Heart left ventricle (tissue), 16 donors: ENCODE data around the gene CEP128. TPM values are rescaled to one million over a fixed set of nuclear protein-coding genes. Genes with fewer than 3 reads are reported as not detected.

Source experiments
- ATAC-seq, 4 donors: fragments of 200-7000 bp; cut with Tn5 transposase; one replicate each; pipeline ENCODE4 v1.9.1; 2020 to 2022; ENCODE audit warnings: moderate library complexity in 4 of 4, mild to moderate bottlenecking in 3 of 4, moderate number of reproducible peaks in 1 of 4
- DNase-seq, 5 donors: peaks; one replicate each; pipeline ENCODE4 v3.0.0-alpha.2; 2020
- H3K27ac ChIP-seq, 12 donors: fragments of 200-600 bp; sonication (generic) in 4 of 12; one replicate each; pipeline versions ENCODE4 v1.5.0 to v1.8.0; 2016 to 2022; ENCODE audit warnings: mild to moderate bottlenecking in 2 of 12
- H3K27me3 ChIP-seq, 9 donors: fragments of 200-600 bp; sonication (generic) in 2 of 9; one replicate each; pipeline versions ENCODE4 v1.5.1 to v1.8.0; 2016 to 2022; ENCODE audit warnings: mild to moderate bottlenecking in 3 of 9
- H3K36me3 ChIP-seq, 9 donors: fragments of 200-600 bp; sonication (generic) in 2 of 9; one replicate each; pipeline versions ENCODE4 v1.5.0 to v1.8.0; 2018 to 2022; ENCODE audit warnings: mild to moderate bottlenecking in 2 of 9
- H3K4me1 ChIP-seq, 12 donors: fragments of 200-600 bp; sonication (generic) in 4 of 12; one replicate each; pipeline versions ENCODE4 v1.5.0 to v1.8.0; 2016 to 2022; ENCODE audit warnings: mild to moderate bottlenecking in 3 of 12
- H3K4me3 ChIP-seq, 12 donors: fragments of 200-600 bp; sonication (generic) in 4 of 12; one replicate each; pipeline versions ENCODE4 v1.5.0 to v1.8.0; 2017 to 2022; ENCODE audit warnings: mild to moderate bottlenecking in 9 of 12, moderate library complexity in 4 of 12
- H3K9me3 ChIP-seq, 12 donors: fragments of 200-600 bp; sonication (generic) in 4 of 12; one replicate each; pipeline versions ENCODE4 v1.5.0 to v1.8.0; 2016 to 2022; ENCODE audit warnings: mild to moderate bottlenecking in 1 of 12
- CTCF ChIP-seq, 12 donors: fragments of 200-600 bp; sonication (generic) in 4 of 12; IDR thresholded peaks; one replicate each; pipeline versions ENCODE4 v1.5.0 to v1.8.0; 2018 to 2022; ENCODE audit warnings: antibody characterized with exemption in 12 of 12, mild to moderate bottlenecking in 5 of 12
- POLR2A ChIP-seq, 2 donors: fragments of 450-650 bp; IDR thresholded peaks; one replicate each; pipeline ENCODE4 v1.6.1; 2017; ENCODE audit warnings: antibody characterized with exemption in 2 of 2, mild to moderate bottlenecking in 2 of 2, moderate library complexity in 2 of 2
- WGBS, 4 donors: extraction: QIAGEN DNeasy Blood & Tissue Kit in 2 of 4; methylation state at CpG; one replicate each; pipeline versions ENCODE4 v1.1.5 to v1.1.7; 2013 to 2018; 5-methylcytosine and 5-hydroxymethylcytosine counted together
- intact Hi-C, 10 donors: fragments of 100-400 bp; cut with DNase I; formaldehyde crosslinking; loops; one replicate each; pipeline versions ENCODE4 v1.11.1 to v1.14.2; 2022
- polyA plus RNA-seq, 2 donors: library from polyadenylated mRNA; stranded (reverse); fragments of 200-250 nt; gene quantifications; one replicate each; pipeline ENCODE4 v1.2.3, GENCODE V29; 2013
- total RNA-seq, 9 donors: library from RNA; depleted of rRNA in 2 of 9; stranded (reverse); fragments of >200 nt in 2 of 9; fragmentation: NEBNext Ultra II Directional in 3 of 9; extraction: Animal tissue kit (Norgen Biotek cat#: 25700) in 3 of 9; gene quantifications; one replicate each; pipeline versions ENCODE4 v1.1.0 to v1.2.4, GENCODE V29; 2016 to 2023
- donor health status: ischemic (EF 13 %, LVEDD 7.1; RV severe dilation, severe dysfunction).
- donor health status: healthy with polysubstance abuse.
- donor health status: DM: no; HTN: yes; CAD: no.
- donor health status: DM: no; HTN: no; CAD: no.
- donor health status: ischemic (EF 25% LVEDD 6.9; RV normal size, moderate dysfunction).
- donor health status: ischemic (EF 25% LVEDD 5.7; RV mildly dilated, moderate dysfunction).
- donor health status: healthy.
- donor health status: DM: yes; HTN: yes; CAD: no.
- donor health status: ischemic (EF 35%, LVEDD 5.7; RV mildly dilated, moderate dysfunction).
- donor health status: nonischemic (EF 11% LVEDD 7.7; RV severe dilation, severe dysfunction).
- donor health status: DM: yes; HTN: yes; CAD: no.
- donor health status: PGD.
- donor health status: ischemic (EF 29% LVEDD 5.4; RV normal size, mild dysfunction).
- donor health status: nonischemic (EF 23%, LVEDD 6.1; RV moderate dilation, normal function).

Gene CEP128
- total and polyA plus RNA-seq, 11 donors = 0.94 to 6.6 (median 3.4) TPM

DNA sequence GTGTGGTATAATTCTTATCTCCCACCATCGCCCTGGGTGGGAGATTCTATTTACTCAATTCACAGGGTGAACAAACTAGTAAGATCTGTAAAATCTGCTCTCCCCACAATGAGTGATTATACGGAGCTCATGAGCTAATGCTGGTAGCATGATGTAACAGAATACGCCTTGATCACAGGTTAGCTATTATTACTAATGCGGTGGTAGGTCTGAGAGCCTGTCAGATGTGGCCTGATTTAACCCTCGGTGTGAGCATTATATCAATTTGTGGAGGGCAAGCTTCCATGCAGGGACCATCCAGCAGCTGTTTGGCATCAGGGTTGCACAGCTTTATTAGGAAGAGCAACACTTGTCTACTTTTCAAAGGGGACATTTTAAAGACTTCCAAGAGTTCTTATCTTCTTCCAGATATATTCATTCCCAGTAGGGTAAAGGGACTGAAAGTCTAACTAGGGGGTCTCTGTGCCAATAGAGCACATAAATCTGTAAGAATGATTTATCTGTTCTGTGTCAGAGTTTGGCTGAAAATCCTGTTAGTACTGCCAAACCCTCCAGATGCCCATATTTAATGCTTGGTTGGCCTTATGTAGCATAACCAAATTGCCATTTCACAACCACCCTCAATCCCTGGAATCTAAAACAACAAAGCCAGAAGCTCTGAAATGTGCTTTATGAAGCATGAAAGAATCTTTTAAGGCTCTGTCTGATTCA, 32.5 kb upstream of the CEP128 start:
- H3K27ac ChIP-seq = peak overlapping the region in 1 of 12 donors; percentile 19
- DNase-seq (no peak), ATAC-seq (no peak)
- peaks cover 0 to 8% (median 0%) of the 10 kb centered on the region in 9 donors for H3K27me3 ChIP-seq
- no peaks in the 10 kb centered on the region for H3K4me1 ChIP-seq
- no peak overlapping the region for H3K4me3 ChIP-seq
- TF ChIP-seq POLR2A (IDR thresholded peaks at IDR 0.05) (no peak), CTCF (IDR thresholded peaks at IDR 0.05) (no peak)
- 52 to 71% (median 67%) methylated on average over 5 of the region's 5 CpGs for WGBS, 4 donors
- no peaks in the 10 kb centered on the region for H3K36me3 ChIP-seq
- no peaks in the 10 kb centered on the region for H3K9me3 ChIP-seq
- intact Hi-C loops = no loop called here

DNA sequence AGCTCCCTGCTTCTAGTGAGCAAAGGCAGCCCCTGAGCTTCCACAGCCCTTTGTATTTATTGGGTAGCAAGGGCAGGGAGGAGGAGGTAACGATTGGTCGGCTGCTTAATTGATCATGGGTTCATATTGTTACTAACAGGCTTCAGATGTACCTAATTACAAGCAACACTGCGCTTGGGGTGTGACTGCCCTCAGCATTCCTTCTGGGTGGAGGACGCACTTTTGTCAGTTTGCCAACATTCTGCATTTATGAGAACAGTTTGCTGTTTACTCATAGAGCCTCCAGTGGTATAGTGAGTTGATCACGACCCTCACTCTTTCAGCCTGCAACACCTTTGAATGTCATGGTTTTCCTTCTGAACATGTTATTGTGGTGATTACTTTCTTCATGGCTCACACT, 23.5 kb upstream of the CEP128 start:
- intact Hi-C loops = no loop called here
- H3K4me1 ChIP-seq = no peaks in the 10 kb centered on the region
- no peak overlapping the region for H3K27ac ChIP-seq
- H3K36me3 ChIP-seq = no peaks in the 10 kb centered on the region
- DNase-seq = no peak
- peaks cover 0 to 10% (median 0%) of the 10 kb centered on the region in 9 donors for H3K27me3 ChIP-seq
- WGBS, 4 donors = 62 to 74% (median 73%) methylated on average over 5 of the region's 5 CpGs
- no peak overlapping the region for H3K4me3 ChIP-seq
- TF ChIP-seq POLR2A (IDR thresholded peaks at IDR 0.05) = no peak
- TF ChIP-seq CTCF (IDR thresholded peaks at IDR 0.05) = no peak
- H3K9me3 ChIP-seq = no peaks in the 10 kb centered on the region
- no peak for ATAC-seq

- Histone ChIP-seq H3K4me3 (peak overlapping the region in 1 of 12 donors; percentile 4), H3K36me3 (no peaks in the 10 kb centered on the region), H3K9me3 (no peaks in the 10 kb centered on the region), H3K27me3 (peaks cover 0 to 14% (median 3%) of the 10 kb centered on the region in 9 donors), H3K27ac (peak overlapping the region in 1 of 12 donors; percentile 13), H3K4me1 (peaks cover 0 to 24% (median 3%) of the 10 kb centered on the region in 12 donors)
- intact Hi-C loops = loop anchor here in 6 of 10 donors (5.0 to 10.0 kb wide), 6 partner anchors 205 to 505 kb away; no protein-coding TSS in a partner anchor
- no peak for DNase-seq
- WGBS, 4 donors = 62 to 74% (median 68%) methylated on average over 4 of the region's 4 CpGs
- TF ChIP-seq POLR2A (IDR thresholded peaks at IDR 0.05) (no peak), CTCF (IDR thresholded peaks at IDR 0.05) (no peak)
- ATAC-seq = peak in 1 of 4 donors; percentile 13
These were observed 18.0 kb upstream of the CEP128 start for GRCh38 chr14:80959496-80959895.

DNA sequence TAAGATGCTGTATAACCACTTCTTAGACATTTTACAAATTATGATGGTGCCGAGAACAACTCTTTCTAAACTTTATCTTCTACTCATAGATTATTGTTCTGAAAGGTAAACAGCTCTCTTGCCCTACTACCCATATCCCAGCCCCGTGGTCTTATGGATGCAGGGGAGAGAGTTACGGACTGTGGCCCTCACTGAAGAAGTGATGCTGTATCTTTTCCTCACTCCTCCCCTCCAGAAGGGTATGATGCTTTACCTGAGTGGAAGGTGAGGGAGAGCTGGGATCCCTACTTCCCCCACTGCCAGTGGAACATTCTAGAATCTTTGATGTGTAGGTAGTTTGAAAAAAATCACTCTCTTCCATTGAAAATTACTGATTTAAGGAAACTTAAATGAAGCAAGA, 17.4 kb upstream of the CEP128 start:
- Histone ChIP-seq H3K36me3 (no peaks in the 10 kb centered on the region), H3K9me3 (no peaks in the 10 kb centered on the region), H3K4me1 (peaks cover 0 to 25% (median 3%) of the 10 kb centered on the region in 12 donors), H3K27me3 (peaks cover 0 to 14% (median 3%) of the 10 kb centered on the region in 9 donors), H3K27ac (no peak overlapping the region), H3K4me3 (no peak overlapping the region)
- intact Hi-C loops = loop anchor here in 6 of 10 donors (5.0 to 10.0 kb wide), 6 partner anchors 206 to 506 kb away; no protein-coding TSS in a partner anchor
- WGBS, 4 donors = 61 to 92% (median 82%) methylated on average over 3 of the region's 3 CpGs
- ATAC-seq = no peak
- DNase-seq = no peak
- TF ChIP-seq CTCF (IDR thresholded peaks at IDR 0.05) = no peak
- no peak for TF ChIP-seq POLR2A (IDR thresholded peaks at IDR 0.05)
